ENCODE measurements around the gene ARMC6.

ARMC6 gene

DNA sequence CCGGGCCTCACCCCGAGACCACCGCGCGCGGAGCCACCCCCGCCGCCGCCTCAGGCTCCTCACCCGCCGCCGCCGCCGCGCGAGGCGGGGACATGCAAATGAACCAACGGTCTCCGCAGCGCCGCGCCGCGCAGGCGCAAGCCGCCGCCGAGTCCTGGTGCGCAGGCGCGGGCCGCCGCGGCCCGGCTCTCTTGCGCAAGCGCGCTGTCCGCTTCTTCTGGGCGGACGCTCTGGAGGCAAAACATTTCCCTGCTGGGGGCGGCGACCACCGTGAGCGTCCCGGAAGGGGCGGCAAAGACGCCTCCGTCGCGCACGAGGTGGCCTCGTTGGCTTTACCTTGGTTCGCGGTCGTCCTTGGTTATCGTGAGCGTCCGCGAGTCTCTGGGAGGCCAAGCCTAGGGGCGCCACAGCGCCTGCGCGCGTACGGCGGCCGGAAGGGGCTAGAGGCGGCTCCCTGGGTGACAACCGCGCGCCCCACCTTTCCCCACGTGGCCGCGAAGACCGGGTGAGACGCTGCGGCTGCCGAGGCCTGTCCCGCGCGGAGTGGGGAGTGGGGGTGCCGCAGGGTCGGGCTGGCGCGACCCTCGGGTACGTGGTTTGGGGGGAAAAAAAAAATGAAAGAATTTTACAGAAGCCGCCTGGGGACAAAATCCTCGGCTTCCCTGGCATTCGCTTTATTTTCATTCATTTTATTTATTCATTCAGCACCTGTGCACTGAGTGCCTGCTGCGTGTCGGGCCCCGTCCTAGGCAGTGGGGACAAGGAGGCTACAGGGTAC lies at the start of gene ARMC6, which contains the start of gene SUGP2:
Gene ARMC6, plus strand, starts transcription at position 178 of the 778 bp plus-strand sequence. CDS start 607 bp downstream, outside the sequence.
Gene SUGP2, minus strand, starts transcription at position 92 of the 778 bp plus-strand sequence. CDS start 2,446 bp downstream, outside the sequence.
- TF ChIP-seq, protein P1, sequence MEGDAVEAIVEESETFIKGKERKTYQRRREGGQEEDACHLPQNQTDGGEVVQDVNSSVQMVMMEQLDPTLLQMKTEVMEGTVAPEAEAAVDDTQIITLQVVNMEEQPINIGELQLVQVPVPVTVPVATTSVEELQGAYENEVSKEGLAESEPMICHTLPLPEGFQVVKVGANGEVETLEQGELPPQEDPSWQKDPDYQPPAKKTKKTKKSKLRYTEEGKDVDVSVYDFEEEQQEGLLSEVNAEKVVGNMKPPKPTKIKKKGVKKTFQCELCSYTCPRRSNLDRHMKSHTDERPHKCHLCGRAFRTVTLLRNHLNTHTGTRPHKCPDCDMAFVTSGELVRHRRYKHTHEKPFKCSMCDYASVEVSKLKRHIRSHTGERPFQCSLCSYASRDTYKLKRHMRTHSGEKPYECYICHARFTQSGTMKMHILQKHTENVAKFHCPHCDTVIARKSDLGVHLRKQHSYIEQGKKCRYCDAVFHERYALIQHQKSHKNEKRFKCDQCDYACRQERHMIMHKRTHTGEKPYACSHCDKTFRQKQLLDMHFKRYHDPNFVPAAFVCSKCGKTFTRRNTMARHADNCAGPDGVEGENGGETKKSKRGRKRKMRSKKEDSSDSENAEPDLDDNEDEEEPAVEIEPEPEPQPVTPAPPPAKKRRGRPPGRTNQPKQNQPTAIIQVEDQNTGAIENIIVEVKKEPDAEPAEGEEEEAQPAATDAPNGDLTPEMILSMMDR (IDR thresholded peaks at IDR 0.05; ENCODE audit: insufficient read depth, low read length, poor library complexity, severe bottlenecking) = no peak
- peak within 1 kb of the TSS; percentile 93 for H3K4me3 ChIP-seq (replicated peaks; ENCODE audit: low read depth, low read length)
- no peaks in the 10 kb centered on the region for H3K27me3 ChIP-seq (replicated peaks; ENCODE audit: control insufficient read depth, insufficient read depth, low read length)
- peak; percentile 98 for DNase-seq (ENCODE audit: extremely low read depth, insufficient read length)
- peaks cover 4% of the 10 kb centered on the region for H3K36me3 ChIP-seq (ENCODE audit: control insufficient read depth, insufficient read depth, low read length)

DNA sequence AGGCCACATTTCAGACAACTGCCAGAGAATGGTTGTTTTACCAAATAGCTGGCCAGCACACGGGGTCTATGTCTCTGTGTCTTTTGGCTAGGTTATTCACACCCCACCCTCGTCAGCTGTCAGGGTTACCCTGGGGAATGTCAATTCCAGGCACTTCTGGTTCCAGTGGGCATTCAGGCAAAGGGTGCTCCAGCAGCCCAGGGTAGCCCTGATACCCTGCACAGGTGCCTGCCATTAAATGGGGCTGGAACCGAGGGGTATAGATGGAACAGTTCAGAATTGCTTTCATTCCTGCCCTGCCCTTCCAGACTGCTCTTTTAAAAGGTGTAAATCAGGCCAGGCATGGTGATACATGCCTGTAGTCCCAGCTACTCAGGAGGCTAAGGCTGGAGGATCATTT lies 49.2 kb upstream of the ARMC6 start:
- Histone ChIP-seq H3K36me3 (ENCODE audit: control insufficient read depth, insufficient read depth, low read length) (no peaks in the 10 kb centered on the region), H3K27me3 (replicated peaks; ENCODE audit: control insufficient read depth, insufficient read depth, low read length) (peaks cover 2% of the 10 kb centered on the region; the same call in 1 of the 2 replicates), H3K4me3 (replicated peaks; ENCODE audit: low read depth, low read length) (no peak overlapping the region)
- TF ChIP-seq, protein P1 (IDR thresholded peaks at IDR 0.05; ENCODE audit: insufficient read depth, low read length, poor library complexity, severe bottlenecking) = no peak
- DNase-seq (ENCODE audit: extremely low read depth, insufficient read length) = no peak

DNA sequence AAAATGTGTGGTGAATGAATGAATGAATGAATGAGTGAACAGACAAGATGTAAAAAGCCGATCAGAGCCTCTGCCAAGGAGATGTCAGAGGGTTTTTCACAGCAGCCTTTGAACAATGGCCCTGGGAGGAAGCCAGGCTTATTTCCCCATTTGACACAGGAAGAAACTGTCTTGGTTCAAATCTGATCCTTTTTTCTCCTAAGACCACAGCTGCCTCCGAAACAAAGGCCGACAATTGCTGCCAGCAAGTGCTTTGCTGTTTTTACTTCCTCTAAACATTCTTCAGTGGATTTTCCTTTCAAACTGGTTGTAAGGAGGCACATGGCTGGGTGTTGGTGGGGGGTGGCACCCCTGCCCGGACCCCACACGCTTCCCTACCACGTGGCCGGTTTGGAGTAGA lies 48.1 kb upstream of the ARMC6 start:
- peaks cover 2% of the 10 kb centered on the region; the same call in 1 of the 2 replicates for H3K27me3 ChIP-seq (replicated peaks; ENCODE audit: control insufficient read depth, insufficient read depth, low read length)
- DNase-seq (ENCODE audit: extremely low read depth, insufficient read length) = no peak
- H3K4me3 ChIP-seq (replicated peaks; ENCODE audit: low read depth, low read length) = no peak overlapping the region
- TF ChIP-seq, protein P1 (IDR thresholded peaks at IDR 0.05; ENCODE audit: insufficient read depth, low read length, poor library complexity, severe bottlenecking) = no peak
- no peaks in the 10 kb centered on the region for H3K36me3 ChIP-seq (ENCODE audit: control insufficient read depth, insufficient read depth, low read length)

DNA sequence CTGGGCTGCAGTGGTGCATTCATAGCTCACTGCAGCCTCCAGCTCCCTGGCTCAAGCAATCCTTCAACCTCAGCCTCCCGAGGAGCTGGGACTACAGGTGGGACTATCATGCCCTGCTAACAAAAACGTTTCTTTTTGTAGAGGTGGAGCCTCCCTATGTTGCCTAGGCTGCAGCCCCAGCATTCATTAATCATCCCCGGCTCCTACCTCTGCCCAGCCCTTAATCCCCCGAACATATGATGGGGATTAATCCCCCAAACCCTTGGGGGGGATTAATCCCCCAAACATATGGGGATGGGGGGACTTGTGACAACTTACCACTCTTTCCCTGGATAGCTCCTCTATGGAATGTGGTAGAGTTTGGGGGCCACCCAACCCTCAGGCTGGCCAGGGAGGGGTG lies 45.9 kb upstream of the ARMC6 start:
- no peak overlapping the region for H3K4me3 ChIP-seq (replicated peaks; ENCODE audit: low read depth, low read length)
- no peak for DNase-seq (ENCODE audit: extremely low read depth, insufficient read length)
- peaks cover 2% of the 10 kb centered on the region; the same call in 1 of the 2 replicates for H3K27me3 ChIP-seq (replicated peaks; ENCODE audit: control insufficient read depth, insufficient read depth, low read length)
- TF ChIP-seq, protein P1 (IDR thresholded peaks at IDR 0.05; ENCODE audit: insufficient read depth, low read length, poor library complexity, severe bottlenecking) = no peak
- peaks cover 6% of the 10 kb centered on the region; the same call in 1 of the 2 replicates for H3K36me3 ChIP-seq (ENCODE audit: control insufficient read depth, insufficient read depth, low read length)

DNA sequence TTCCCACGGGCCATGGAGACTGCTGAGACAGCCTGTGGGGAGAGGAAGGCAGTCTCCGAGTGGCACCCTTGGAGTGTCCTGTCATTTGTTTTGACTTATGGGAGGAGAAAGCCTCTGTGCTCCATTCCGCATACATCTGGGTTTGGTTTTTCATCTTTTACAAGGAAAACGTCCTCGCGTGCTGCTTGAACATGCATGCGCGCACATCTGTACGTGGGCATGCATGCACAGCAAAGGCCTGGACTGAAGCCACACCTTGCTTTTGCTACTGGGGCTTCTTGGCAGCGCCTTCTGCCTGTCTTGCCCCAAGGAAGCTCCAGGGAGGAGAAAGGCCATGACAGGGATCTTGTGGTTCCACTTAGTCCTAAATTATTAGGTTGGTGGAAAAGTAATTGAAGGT lies 44.1 kb upstream of the ARMC6 start:
- Histone ChIP-seq H3K36me3 (ENCODE audit: control insufficient read depth, insufficient read depth, low read length) (peaks cover 18% of the 10 kb centered on the region), H3K4me3 (replicated peaks; ENCODE audit: low read depth, low read length) (no peak overlapping the region), H3K27me3 (replicated peaks; ENCODE audit: control insufficient read depth, insufficient read depth, low read length) (no peaks in the 10 kb centered on the region; the same call in 1 of the 2 replicates)
- TF ChIP-seq, protein P1 (IDR thresholded peaks at IDR 0.05; ENCODE audit: insufficient read depth, low read length, poor library complexity, severe bottlenecking) = no peak
- no peak for DNase-seq (ENCODE audit: extremely low read depth, insufficient read length)

Measured in GM06990 (cell line).